Measurements from ENCODE around the gene STX8.
A peak's percentile ranks its signal among the peaks of the same experiment; 100 is the strongest.
"Not testable (repeated sequence)": the region's sequence is repeated elsewhere in the genome, so short reads cannot be mapped to it uniquely, and the experiment has no call there.

Gene STX8

GRCh38 chr17:9409878-9410277 is 165.7 kb downstream of the STX8 start:
- DNase-seq (ENCODE audit: extremely low spot score, insufficient read length, low read depth) (no peak), FAIRE-seq (no peak)

- FAIRE-seq (no peak), DNase-seq (ENCODE audit: extremely low spot score, insufficient read length, low read depth) (no peak)
Observed at GRCh38 chr17:9408868-9409829, 166.5 kb downstream of the STX8 start.

DNA sequence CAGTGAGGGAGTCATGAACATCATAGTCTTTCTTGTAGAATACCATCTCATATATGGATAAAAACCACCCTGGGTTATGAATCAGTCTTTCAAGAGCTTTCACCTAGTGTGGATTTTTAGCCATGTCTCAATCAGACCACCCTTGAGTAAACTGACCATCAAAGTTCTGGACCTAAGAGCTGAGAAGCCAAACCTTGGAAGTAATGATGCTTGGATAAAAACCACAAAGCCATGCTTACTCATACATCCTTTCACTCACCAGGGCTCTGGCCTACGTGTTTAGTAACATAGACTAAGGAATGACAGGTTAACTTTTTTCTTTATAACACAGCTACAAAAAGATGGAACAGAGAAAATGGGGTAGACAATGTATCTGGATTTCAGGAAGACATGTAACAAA is 167.2 kb downstream of the STX8 start:
- FAIRE-seq (no peak), DNase-seq (ENCODE audit: extremely low spot score, insufficient read length, low read depth) (no peak)

DNA sequence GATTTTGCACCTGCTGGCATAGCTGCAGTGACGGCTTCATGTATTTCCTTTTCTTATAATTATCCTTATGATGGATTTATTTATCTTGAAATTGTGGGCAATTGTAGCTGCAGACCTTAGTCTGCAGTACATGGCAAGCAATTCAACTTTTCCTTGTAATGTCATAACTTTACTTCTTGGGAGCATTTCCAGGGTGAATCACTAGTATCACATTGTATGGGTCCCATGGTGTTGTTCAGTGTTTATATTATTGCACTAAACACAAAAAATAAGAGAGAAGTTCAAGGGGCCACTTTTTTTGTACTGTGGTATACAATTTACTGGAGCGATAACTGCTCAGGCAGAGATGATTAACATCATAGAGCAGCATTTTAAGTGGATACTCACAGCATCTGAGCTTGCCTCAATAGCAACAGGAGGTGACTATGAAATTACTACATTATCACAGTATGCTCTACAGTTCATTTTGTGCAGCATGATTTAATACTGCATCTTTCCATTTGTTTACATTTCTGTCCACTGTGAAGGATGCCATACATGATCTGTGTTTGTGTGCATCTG is 169.5 kb downstream of the STX8 start:
- FAIRE-seq (no peak), DNase-seq (ENCODE audit: extremely low spot score, insufficient read length, low read depth) (no peak)

DNA sequence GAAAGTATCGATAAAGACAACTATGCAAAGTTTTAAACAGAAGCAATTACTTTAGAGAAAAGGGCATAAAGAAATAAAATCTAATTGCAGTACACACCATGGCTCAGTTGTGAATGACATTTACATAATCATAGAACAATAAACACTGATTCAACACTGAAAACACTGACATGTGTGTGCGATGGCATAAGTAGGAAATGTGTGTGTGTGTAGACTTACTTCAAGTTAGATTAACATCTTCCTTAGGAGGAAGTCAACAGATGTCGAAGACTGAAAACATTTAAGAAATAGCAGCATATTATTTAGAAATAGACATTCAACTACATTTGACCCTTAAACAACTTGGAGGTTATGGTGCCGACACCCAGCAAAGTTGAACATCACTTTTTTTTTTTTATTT is 172.4 kb downstream of the STX8 start:
- FAIRE-seq (no peak), DNase-seq (ENCODE audit: extremely low spot score, insufficient read length, low read depth) (no peak)

GRCh38 chr17:9402590-9403199 is 172.9 kb downstream of the STX8 start:
- DNase-seq (ENCODE audit: extremely low spot score, insufficient read length, low read depth) = no peak
- peak; percentile 81 for FAIRE-seq

DNA sequence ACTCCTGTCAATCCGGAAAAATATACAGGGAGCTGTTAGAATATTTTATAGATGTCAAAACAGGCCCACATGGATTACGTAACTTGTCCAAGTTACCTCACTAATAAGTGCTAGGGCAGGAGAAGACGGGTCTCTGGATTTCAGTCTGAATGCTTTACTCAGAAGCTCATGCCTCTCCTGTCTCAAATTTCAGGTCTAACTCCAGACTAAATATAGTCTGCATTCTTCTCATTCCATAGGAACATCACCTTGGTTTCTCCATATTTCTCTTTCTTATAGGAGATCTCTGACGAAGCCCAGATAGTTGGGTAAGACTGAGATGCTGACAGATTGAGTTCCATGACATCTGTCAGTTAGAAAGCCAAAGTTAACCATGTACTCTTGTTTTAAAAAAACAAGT is 174.2 kb downstream of the STX8 start:
- FAIRE-seq (no peak), DNase-seq (ENCODE audit: extremely low spot score, insufficient read length, low read depth) (no peak)

DNA sequence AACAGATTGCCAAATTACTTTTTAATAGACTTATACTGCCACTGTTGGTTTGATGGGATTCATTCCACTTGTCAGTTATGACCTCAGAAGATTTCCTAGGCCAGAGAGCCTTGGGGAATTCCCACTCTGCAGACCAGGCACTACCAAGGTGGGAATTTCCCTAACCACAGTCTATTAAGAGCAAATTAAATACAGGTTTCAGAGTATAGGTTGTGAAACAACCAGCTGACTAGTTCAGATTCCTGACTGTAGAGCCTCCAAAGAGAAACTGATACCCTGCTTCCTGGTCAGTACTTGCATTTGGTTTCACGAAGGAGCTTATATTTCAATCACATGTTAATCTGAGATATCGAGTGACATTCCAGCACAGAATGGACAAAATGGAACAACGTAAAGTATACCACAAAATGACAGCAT is 186.5 kb downstream of the STX8 start:
- peak; percentile 33 for DNase-seq (ENCODE audit: extremely low spot score, insufficient read length, low read depth)

GRCh38 chr17:9386401-9386800 is 189.2 kb downstream of the STX8 start:
- peak; percentile 59 for FAIRE-seq
- no peak for DNase-seq (ENCODE audit: extremely low spot score, insufficient read length, low read depth)

More for the DNA sequence above, 186.5 kb downstream of the STX8 start:
- peak; percentile 94 for FAIRE-seq

- no peak for FAIRE-seq
- DNase-seq (ENCODE audit: extremely low spot score, insufficient read length, low read depth) = no peak
Observed at GRCh38 chr17:9383826-9384225, 191.8 kb downstream of the STX8 start.

GRCh38 chr17:9382626-9383025 is 193.0 kb downstream of the STX8 start:
- no peak for DNase-seq (ENCODE audit: extremely low spot score, insufficient read length, low read depth)
- FAIRE-seq = no peak

DNA sequence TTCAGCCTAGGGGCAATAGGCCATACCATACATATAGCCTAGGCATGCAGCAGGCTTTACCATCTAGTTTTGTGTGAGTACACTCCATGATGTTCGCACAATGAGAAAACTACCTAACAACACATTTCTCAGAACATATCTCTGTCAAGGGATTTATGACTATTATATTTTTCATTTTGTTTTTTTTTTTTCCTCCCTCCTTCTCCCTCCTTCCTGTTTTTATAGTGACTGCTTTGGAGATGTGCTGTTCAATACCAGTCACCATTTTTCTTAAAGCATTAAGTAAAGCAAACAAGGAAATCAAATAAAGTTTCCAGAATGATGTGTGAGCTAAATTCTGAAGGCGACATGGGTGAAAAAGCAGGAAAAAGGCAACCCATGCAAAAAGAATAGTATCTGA is 194.6 kb downstream of the STX8 start:
- no peak for FAIRE-seq
- DNase-seq (ENCODE audit: extremely low spot score, insufficient read length, low read depth) = no peak

DNA sequence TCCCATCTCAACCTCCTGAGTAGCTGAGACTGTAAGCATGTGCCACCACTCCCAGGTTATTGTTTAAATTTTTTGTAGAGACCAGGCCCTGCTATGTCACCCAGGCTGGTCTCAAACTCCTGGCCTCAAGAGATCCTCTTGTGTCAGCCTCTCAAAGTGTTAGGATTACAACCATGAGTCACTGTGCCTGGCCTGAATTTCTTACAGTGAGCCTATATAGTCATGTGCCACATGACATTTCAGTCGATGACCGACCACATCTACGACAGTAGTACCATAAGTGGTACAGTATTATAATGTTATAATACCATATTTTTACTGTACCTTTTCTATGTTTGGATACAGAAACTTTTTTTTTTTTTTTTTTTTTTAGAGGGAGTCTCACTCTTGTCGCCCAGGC is 195.3 kb downstream of the STX8 start:
- no peak for DNase-seq (ENCODE audit: extremely low spot score, insufficient read length, low read depth)
- FAIRE-seq = no peak

DNA sequence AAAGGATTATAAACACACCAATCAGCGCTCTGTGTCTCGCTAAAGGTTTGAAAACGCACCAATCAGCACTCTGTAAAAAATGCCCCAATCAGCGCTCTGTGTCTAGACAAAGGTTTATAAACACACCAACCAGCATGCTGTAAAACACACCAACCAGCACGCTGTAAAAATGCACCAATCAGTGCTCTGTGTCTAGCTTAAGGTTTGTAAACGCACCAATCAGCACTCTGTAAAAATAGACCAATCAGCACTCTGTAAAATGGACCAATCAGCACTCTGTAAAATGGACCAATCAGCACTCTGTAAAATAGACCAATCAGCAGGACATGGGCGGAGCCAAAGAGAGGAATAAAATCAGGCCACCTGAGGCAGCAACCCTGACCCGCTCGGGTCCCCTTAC is 199.4 kb downstream of the STX8 start:
- not testable (repeated sequence) for FAIRE-seq

GRCh38 chr17:9371019-9371418 is 204.6 kb downstream of the STX8 start:
- FAIRE-seq = no peak
- DNase-seq (ENCODE audit: extremely low spot score, insufficient read length, low read depth) = no peak

More for the DNA sequence above, 199.4 kb downstream of the STX8 start:
- not testable (repeated sequence) for DNase-seq (ENCODE audit: extremely low spot score, insufficient read length, low read depth)

- DNase-seq (ENCODE audit: extremely low spot score, insufficient read length, low read depth) = no peak
- no peak for FAIRE-seq
Observed at GRCh38 chr17:9370467-9370866, 205.2 kb downstream of the STX8 start.

GRCh38 chr17:9368631-9369030 is 207.0 kb downstream of the STX8 start:
- no peak for FAIRE-seq
- no peak for DNase-seq (ENCODE audit: extremely low spot score, insufficient read length, low read depth)

- DNase-seq (ENCODE audit: extremely low spot score, insufficient read length, low read depth) (no peak), FAIRE-seq (no peak)
Observed at GRCh38 chr17:9367156-9367555, 208.5 kb downstream of the STX8 start.

- no peak for FAIRE-seq
- DNase-seq (ENCODE audit: extremely low spot score, insufficient read length, low read depth) = no peak
Observed at GRCh38 chr17:9364837-9365430, 210.7 kb downstream of the STX8 start.

DNA sequence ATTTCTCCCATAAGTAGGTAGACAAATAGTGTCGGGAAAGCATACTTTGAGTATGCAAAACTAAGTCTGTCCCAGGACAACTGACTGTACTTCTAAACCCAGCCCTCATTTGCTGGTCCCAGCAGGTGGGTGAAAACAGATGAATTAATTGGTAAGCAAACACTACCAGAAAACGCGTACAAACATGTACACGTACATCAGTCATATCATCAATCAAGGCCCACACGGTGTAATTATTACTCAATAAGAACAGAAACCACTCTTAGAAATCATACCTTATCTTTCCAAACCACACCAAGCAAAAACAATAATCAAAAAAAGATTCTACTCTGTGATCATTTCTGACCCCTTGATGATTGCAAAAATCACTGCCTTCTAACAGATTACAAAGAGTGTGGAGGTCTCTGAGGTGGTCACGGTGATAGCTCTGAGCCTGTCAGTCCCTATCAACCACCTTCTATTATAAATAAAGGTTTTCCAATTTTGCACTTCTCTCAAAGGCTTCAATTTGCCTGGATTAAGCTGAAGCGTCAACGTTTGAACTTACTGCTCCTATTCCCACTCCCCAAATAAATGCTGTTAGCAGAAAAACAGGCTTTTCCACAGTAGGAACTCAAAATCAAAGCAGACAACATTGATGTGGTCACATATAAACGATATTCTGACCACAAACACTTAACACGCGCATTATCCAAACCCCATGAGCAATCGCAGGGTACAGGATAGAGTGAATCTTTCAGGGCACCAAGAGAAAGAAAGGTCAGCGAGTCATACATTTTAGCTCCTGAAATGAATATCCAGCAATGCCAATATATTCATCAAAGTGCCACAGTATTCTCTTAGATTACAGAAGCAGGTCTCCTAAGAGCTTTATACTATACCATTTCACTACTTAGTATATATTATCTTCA is 211.9 kb downstream of the STX8 start:
- no peak for FAIRE-seq
- DNase-seq (ENCODE audit: extremely low spot score, insufficient read length, low read depth) = no peak
